HG03521 (cell line): Measurements from ENCODE around the gene FGF21.

Experiments used
- ATAC-seq: cut with Tn5 transposase; IDR thresholded peaks from one replicate; pipeline ENCODE4 v1.9.1; 2021; ENCODE audit warnings: mild to moderate bottlenecking, moderate library complexity; ENCODE audit not compliant: unreplicated experiment

The FGF21 gene

GRCh38 chr19:48728911-48729664 lies 26.2 kb upstream of the FGF21 start:
- no peak for ATAC-seq

- ATAC-seq, result no peak
These were observed 23.9 kb upstream of the FGF21 start for GRCh38 chr19:48731452-48731851.

- no peak for ATAC-seq
These were observed 20.7 kb upstream of the FGF21 start for GRCh38 chr19:48734625-48735024.

GRCh38 chr19:48735031-48735615 lies 20.2 kb upstream of the FGF21 start:
- ATAC-seq, result no peak

GRCh38 chr19:48737360-48737998 lies 17.8 kb upstream of the FGF21 start:
- ATAC-seq, result no peak

GRCh38 chr19:48738557-48739403 lies 16.5 kb upstream of the FGF21 start:
- ATAC-seq, result peak; percentile 75

- ATAC-seq, result no peak
These were observed 15.7 kb upstream of the FGF21 start for GRCh38 chr19:48739404-48740163.

GRCh38 chr19:48740164-48740972 lies 15.0 kb upstream of the FGF21 start, which contains the start of gene RASIP1:
TSS of gene RASIP1 (minus strand) at chr19:48740610. CDS start at chr19:48740282, 328 bp downstream.
- ATAC-seq, result no peak

GRCh38 chr19:48741129-48741999 lies 14.0 kb upstream of the FGF21 start:
- no peak for ATAC-seq

GRCh38 chr19:48742096-48742495 lies 13.2 kb upstream of the FGF21 start:
- ATAC-seq, result no peak

- no peak for ATAC-seq
These were observed 9.9 kb upstream of the FGF21 start for GRCh38 chr19:48745208-48745995.

- ATAC-seq, result no peak
These were observed 9.2 kb upstream of the FGF21 start for GRCh38 chr19:48746110-48746509.

- no peak for ATAC-seq
These were observed 8.4 kb upstream of the FGF21 start, which contains the start of gene IZUMO1 for GRCh38 chr19:48746738-48747575. TSS of gene IZUMO1 (minus strand) at chr19:48746909. CDS start at chr19:48745859, 1,050 bp downstream.

GRCh38 chr19:48749571-48750198 lies 5.6 kb upstream of the FGF21 start:
- no peak for ATAC-seq

GRCh38 chr19:48750351-48750750 lies 5.0 kb upstream of the FGF21 start:
- ATAC-seq, result no peak

- ATAC-seq, result no peak
These were observed 4.4 kb upstream of the FGF21 start for GRCh38 chr19:48750771-48751504.
